22Rv1 (cell line): Measurements from ENCODE around the gene IMP4.

Source experiments
- CTCF ChIP-seq: fragments of 450-650 bp; IDR thresholded peaks from 2 replicates; pipeline ENCODE4 v1.5.1; 2017; ENCODE audit warnings: mild to moderate bottlenecking
- ZFX ChIP-seq: fragments of 450-650 bp; IDR thresholded peaks from 2 replicates; pipeline ENCODE4 v1.6.1; 2017; ENCODE audit warnings: antibody characterized with exemption, borderline replicate concordance

- TF ChIP-seq CTCF = no peak
- no peak for TF ChIP-seq ZFX
Observed at GRCh38 chr2:130375291-130376266, 32.9 kb downstream of the IMP4 start.
